NCI-H2029 treated with DMSO at 0.1 percent for 48 hours (cell line): Measurements from ENCODE around the gene SNCB.

Source experiments
- DNase-seq: peaks from one replicate; lab custom pipeline; 2025; lab: John Stamatoyannopoulos, UW

SNCB gene

GRCh38 chr5:176644294-176644693 is 14.0 kb upstream of the SNCB start:
- no peak for DNase-seq

GRCh38 chr5:176643491-176644219 is 13.3 kb upstream of the SNCB start:
- DNase-seq: no peak

- no peak for DNase-seq
These were observed 12.5 kb upstream of the SNCB start for GRCh38 chr5:176642675-176643490.

GRCh38 chr5:176640616-176641015 is 10.3 kb upstream of the SNCB start:
- DNase-seq: no peak

- peak; percentile 22 for DNase-seq
These were observed 9.6 kb upstream of the SNCB start for GRCh38 chr5:176639981-176640380.

- no peak for DNase-seq
These were observed 8.9 kb upstream of the SNCB start for GRCh38 chr5:176639208-176639607.

- DNase-seq: no peak
These were observed 8.1 kb upstream of the SNCB start for GRCh38 chr5:176638437-176638836.

- DNase-seq: no peak
These were observed 7.2 kb upstream of the SNCB start for GRCh38 chr5:176637556-176637955.

GRCh38 chr5:176636426-176636825 is 6.1 kb upstream of the SNCB start:
- no peak for DNase-seq

GRCh38 chr5:176633598-176633997 is 3.3 kb upstream of the SNCB start:
- DNase-seq: no peak

- DNase-seq: peak; percentile 16
These were observed 2.4 kb upstream of the SNCB start for GRCh38 chr5:176632745-176633144.

GRCh38 chr5:176631383-176632200 is 1.3 kb upstream of the SNCB start:
- peak; percentile 37 for DNase-seq

- no peak for DNase-seq
These were observed 418 bp upstream of the SNCB start for GRCh38 chr5:176630681-176631222.

- DNase-seq: no peak
These were observed 949 bp downstream of the SNCB start for GRCh38 chr5:176629317-176629852.

- DNase-seq: no peak
These were observed 1.7 kb downstream of the SNCB start for GRCh38 chr5:176628406-176629228.

- no peak for DNase-seq
These were observed 2.8 kb downstream of the SNCB start for GRCh38 chr5:176627582-176627981.

- DNase-seq: no peak
These were observed 3.5 kb downstream of the SNCB start for GRCh38 chr5:176626876-176627236.

GRCh38 chr5:176625966-176626875 is 4.1 kb downstream of the SNCB start:
- DNase-seq: no peak

GRCh38 chr5:176625512-176625911 is 4.8 kb downstream of the SNCB start:
- no peak for DNase-seq

- DNase-seq: no peak
These were observed 5.4 kb downstream of the SNCB start for GRCh38 chr5:176624938-176625337.
